NOMO-1 treated with dmso at 0.1 percent for 144 hours (cell line): ENCODE results near the gene RAD51.

Experiments
- DNase-seq: peaks from one replicate; lab custom pipeline; 2025; ENCODE audit not compliant: unreplicated experiment; lab: John Stamatoyannopoulos, UW

RAD51 gene

GRCh38 chr15:40776537-40777141 is 81.7 kb downstream of the RAD51 start:
- no peak for DNase-seq
